NCI-H2171 treated with DMSO at 0.1 percent for 48 hours (cell line): ENCODE data around the gene ENTR1.

Experiments
- DNase-seq: peaks from one replicate; lab custom pipeline; 2025; lab: John Stamatoyannopoulos, UW

The ENTR1 gene

DNA sequence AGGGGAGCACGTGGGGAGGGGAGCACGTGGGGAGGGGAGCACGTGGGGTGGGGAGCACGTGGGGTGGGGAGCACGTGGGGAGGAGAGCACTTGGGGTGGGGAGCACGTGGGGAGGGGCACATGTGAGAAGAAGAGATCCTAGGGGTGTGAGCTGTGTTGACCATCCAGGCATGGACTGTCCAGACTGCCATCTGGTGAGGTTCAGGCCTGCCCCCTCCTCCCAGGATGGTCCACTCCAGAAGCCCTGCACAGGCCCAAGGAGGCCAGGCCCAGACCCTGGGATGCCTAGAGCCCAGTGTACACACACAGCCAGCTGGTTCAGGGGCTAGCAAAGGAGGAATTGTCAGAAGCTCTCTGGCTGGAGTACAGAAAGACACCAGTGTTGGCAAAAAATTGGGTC, 12.8 kb downstream of the ENTR1 start:
- no peak for DNase-seq

DNA sequence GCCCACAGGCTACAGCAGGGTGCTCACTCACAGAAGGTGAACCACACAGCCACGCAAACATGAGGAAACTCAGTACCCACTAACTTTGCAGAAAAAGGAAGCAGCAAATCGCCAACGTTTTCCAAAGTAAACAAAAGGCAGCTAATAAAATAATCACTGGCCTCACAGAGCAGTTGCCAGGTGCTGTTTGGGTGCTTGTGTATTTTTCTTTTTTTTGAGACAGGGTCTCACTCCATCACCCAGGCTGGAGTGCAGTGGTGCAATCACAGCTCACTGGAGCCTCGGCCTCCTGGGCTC, 14.2 kb downstream of the ENTR1 start:
- DNase-seq, result no peak

DNA sequence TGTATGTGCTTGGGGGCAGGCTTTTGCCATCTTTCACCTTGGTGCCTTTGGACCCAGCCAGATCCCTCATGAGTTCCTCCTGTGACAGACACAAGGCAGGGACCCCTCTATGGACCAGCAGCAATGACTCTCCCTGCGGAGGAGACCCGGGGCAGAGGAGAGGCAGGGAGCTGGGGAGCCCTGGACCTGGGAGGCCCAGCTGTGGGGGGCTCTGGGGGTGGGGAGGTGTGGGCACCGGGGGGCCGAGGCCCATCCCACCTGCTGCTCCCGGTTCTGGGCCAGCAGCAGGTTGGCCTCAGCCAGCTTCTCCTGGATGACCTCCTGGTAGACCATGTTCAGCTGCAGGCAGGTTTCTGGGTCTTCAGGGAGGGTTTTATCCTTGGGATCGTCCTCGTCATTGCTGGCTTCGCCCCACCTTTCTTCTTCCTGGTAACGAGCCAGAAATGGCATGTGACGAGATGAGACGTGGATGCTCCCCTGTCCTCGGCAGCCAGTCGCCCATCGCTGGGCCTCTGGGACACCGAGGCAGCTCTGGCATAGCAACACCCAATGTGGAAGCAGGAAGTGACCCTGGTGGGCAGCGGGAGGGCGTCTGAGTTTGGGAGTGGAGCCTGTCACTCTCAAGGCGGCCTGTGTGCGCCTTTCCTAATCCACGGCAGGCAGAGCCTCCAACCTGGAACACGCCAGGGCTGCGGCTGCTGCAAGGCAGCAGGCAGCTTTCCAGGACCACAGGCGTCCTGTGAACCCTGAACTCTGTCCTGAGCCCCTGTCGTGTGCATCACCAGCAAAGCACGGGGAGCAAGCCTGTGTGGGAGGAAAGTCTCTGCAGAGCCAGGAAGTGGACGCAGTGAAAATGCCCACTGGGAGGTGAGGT, 14.8 kb downstream of the ENTR1 start:
- DNase-seq, result no peak

DNA sequence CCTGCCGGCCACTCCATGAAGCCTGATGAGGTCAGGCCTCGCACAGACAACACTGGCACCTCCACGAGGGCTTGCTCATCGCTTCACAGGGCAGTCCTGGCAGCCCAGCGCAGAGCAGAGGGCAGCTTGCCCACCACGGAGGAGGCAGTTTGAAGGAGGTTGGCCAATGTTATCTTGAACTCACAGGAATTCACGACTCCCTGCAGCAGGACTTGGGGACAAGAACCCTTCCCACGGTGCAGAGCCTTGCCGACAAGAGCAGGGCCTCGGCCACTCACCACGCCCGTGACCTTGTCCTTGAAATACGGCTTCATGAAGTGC, 15.4 kb downstream of the ENTR1 start:
- no peak for DNase-seq

DNA sequence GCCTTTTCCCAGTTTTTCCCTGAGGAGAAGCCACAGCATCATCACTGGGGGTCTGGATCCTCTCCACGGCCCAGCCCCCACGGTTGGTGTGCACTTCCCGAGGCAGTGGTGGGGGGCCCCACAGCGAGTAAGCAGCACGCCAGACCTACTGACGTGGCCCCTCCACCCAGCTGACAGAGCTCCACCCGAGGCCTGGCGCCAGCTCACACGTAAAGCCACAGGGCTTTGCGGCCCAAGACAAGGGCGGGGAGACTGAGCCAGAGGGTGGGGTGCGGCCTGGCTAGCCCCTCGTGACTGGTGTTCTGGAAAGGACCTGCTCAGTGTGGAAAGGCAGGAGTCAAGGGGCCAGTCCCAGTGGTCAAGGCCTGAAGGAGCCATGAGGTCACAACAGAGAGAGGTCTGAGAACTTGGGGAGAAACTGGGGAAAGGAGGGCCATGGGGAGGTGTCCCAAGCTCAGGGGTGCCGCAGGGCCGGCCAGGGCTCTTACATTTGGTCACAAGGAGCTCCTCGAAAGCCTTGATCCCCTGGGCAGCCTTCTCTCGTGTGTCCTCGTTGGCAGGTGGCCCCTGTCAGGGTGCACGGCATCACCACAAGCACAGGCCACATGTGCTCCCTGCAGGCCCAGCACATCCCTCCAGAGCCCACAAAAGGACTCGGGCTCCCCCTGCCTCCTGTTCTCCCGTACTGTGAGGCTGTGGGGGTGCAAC, 15.9 kb downstream of the ENTR1 start:
- DNase-seq, result no peak

DNA sequence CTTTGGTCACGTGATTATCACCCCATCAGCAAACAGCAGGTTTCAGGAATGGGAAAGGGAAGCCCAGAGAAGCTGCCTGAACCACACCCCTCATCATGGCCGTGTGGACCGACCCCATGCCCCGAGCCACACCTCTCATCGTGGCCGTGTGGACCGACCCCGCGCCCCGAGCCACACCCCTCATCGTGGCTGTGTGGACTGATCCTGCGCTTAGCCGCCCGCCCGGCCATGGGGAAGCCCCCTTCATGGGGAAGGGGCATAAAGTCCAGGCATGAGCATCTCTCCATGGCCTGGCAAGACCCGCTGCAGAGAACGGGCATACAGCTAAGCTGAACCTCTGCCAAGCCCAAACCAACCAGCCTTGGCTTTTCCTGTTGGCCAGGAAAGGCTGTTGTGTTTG, 16.9 kb downstream of the ENTR1 start:
- no peak for DNase-seq

DNA sequence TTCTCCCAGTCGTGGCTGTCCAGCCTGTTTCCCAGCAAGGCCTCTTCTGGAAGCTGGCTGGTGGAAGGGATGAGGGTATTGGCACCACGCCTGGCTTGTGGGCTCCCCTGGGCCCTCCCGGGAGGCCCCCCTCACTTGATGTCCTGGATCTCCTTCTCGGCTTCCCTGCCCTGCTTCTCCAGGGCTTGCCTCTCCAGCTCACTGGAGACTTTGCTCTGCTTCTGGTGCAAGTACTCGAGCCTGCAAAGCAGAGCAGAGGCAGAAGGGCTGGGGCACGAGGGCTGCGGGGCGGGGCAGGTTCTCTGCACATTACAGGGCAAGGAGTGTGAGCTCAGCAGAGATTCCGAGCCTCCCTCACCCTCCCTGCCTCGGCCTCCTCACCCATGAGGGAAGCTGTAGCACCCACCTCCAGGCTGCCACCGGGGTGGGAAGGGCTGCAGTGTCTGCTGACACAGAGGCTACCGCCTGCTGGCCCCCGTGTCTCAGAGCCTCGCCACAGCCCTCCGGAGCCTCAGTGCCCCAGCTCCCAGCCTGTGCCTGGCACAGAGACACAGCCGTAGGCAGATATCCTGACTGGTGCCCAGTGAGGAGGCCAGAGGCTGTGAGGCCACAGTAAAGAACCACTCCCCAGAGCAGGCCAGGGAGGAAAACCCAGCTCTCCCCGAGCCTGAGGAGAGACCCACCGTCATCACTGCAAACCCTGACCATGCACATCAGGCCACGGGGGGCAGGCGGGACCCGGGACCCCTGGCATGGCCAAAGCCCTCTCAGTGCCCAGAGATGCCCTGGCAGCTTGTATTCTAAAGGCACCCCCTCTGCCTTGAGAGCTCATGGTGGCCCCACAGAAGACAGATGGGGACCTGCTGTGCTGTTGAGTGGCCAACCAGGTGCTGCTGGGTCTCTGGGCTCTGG, 17.6 kb downstream of the ENTR1 start:
- no peak for DNase-seq

DNA sequence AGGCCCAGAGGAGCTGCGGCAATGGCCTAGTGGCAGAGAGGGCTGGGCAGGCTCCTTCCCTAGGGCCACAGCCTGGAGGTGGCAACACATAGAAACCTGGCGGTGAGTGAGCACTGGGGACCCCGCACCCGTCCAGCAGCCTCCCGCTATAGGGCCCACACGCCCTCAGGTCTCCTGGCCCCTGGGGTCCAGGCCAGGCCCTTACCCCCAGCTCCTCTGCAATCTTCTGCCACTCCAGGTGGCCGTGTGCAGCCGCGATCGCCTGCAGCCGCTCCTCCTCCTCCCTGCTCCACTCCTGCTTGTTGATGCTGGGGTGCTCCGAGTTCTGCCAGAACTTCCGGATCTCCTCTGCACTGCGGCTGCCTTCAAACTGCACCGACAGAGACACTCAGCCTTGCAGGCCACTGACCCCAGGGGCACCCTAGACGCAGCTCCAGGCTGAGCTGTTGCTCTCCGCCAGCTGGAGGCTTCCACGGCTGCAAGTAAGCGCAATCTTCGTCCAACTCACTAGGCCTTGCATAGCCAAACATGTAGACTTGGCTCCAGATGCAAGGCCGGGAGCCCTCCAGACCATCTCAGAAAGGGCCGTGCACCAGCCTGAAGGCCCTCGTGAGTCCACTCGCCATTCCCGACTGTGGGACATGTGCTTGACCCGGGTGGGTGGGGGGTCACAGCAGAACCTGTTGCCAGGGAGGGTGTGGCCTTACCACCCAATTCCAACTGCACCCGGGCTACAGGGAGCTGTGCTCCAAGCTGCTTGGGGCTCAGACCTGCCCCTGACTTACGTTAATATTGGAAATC, 18.5 kb downstream of the ENTR1 start:
- no peak for DNase-seq

DNA sequence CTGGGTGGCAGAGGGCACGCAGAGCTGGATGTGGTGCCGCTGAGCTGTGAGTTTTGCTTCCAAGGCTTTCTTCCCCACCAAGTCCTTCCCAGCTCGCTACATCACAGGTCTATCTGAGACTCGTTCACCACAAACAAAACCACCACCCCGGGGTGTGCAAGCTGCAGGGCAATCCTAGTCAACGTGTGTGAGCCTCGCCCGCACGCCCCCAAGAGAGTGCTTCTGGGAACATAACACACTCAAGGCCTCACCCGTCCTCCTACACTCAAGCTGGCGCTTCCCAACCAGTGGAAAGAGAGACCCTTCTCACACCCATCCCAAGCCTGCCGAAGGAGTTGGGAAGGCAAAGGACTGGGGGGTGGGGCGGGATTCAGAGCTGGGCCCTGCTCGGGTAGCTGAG, 21.0 kb downstream of the ENTR1 start:
- no peak for DNase-seq

DNA sequence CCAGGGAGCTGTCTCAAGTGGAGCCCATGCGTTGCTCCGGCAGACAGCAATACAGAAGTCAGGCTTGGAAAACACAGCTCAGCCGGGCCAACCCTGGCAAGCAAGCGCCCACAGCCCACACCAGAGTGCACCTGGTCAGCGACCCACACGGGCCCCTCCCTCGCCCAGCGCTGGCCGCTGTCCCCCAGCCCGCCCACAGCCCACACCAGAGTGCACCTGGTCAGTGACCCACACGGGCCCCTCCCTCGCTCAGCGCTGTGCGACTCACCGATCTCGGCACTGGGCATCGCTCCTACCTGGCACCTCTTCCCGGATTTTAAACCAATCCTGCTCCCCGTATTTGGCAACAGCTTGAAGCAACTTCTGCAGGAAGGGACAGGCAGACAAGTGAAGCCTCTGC, 23.2 kb downstream of the ENTR1 start:
- DNase-seq, result no peak

DNA sequence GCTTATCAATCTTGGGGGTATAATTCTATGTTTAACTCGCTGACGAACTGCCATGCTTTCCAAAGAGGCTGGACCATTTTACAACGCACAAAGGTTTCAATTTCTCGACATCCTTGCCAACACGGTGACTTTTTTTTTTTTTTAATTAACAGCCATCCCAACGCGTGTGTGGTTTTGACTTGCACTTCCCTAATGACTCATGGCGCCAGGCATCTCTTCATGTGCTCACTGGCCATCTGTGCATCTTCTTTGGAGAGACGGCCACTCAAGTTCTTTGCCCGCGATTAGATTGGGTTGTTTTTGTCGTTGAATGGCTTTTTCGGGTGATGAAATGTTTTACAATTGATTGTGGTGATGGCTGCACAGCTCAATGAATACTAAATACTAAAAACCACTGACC, 24.4 kb downstream of the ENTR1 start:
- DNase-seq, result peak; percentile 98

DNA sequence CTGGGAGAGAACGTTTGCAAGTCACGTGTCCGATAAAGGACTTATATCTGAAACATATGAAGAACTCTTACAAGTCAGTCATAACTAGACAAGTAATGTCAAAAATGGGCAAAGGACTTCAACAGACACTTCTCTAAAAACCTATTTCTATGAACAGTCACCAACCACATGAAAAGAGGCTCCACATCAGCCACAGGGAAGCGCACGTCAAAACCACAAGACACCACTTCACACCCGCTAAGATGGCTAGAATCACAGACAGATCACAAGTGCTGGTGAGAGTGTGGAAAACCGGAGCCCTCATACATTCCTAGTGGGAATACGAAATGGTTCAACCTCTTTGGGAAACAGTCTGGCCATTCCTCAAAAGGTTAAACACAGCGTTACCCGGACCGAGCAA, 25.4 kb downstream of the ENTR1 start:
- DNase-seq, result no peak

DNA sequence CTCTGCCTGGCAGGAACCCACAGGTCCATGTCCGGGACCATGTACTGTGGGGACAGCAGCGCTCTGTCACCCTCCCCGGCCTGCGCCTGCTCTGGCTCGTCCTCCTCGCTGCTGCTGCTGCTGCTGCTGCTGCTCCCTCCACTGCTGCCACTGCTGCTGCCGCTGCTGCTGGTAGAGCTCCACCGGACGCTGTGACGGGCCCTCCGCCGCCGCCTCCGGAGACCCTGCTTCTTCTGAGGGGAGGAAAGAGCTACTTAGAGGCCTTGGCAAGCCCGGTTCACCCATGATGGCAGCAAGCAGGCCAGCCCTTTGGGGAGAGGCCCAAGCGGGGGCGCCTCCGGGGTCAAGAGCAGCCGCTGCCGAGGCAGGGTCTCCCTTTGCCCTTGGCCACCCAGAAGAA, 27.0 kb downstream of the ENTR1 start:
- DNase-seq, result no peak

DNA sequence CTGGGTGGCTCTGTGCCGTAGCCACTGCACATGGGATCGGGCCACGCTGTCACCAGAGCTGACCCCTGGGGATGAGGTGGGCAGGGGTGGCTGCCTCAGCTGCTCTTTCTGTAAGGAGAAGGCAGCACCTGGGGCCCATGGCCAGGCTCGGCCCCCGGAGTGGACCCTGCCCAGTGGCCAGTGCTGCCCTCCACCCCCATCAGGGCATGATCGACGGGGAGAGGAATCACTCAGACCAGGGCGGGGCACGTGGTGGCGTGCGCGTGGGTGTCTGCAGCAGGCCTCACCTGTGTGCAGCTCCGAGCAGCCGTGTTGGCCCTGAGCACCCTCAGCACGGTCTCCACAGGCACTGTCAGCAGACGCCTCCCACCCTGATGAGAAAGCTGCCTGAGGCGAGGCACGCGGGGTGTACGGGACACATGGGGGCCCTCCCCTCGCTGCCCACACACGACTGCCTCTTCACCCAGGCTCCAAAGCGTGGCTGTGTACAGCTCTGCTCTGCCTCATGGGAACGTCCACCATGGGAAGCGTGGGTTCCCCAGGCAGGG, 28.4 kb downstream of the ENTR1 start:
- no peak for DNase-seq

DNA sequence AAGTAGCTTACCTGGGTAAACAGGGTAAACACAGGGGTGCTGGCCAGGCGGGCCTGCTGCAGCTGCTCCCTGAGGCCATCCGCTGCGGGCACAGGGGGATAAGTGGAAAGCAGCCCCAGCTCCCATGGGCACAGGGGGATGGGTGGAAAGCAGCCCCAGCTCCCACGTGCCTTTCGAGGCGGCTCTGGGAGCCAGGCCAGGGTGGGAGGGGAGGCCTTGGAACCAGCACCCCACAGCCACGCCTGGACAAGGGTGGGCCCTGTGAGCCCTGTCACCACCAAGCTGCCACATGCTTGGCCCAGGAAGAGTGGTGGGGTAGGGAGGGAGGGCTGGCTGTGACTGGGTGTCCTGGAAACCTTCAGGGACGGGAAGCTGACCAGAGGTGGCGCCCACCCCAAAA, 29.1 kb downstream of the ENTR1 start:
- no peak for DNase-seq

DNA sequence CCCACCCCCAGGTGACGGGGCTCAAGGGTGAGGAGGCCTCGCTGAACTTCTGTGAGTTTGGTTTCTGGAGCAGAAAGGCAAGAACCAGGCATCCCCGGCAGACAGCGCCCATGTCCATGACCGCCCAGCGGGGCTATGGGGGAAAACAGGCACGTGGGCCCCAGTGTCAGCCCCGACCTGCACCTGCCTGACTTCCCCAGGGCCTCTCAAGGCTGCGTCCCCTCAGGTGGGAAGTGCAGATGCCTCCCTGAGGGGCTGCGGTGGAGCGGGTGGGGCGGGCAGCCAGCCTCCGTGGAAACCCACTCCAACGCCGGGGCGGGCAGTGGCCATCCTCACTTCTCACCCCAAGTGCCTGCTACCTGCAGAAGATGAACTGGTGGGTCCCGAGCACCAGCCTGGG, 30.0 kb downstream of the ENTR1 start:
- DNase-seq, result no peak

DNA sequence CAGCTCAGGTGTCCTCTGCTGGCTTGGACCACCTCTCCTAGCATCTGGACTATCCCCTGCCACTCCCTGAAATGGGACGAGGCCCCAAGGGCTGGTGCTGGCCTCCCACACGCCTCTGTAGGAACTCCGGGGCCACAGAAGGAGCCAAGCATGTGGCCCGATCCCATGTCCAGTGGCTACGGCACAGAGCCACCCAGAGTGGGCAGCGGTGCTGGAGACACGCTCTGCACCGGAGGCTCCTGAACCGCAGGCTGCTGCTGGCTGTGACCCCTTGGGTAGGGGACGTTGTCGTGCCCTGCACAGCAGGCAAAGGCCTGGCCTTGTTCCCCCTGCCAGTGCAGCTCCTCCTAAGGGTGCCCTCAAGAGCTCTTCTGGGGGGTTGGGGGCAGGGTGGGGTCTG, 30.5 kb downstream of the ENTR1 start:
- no peak for DNase-seq

DNA sequence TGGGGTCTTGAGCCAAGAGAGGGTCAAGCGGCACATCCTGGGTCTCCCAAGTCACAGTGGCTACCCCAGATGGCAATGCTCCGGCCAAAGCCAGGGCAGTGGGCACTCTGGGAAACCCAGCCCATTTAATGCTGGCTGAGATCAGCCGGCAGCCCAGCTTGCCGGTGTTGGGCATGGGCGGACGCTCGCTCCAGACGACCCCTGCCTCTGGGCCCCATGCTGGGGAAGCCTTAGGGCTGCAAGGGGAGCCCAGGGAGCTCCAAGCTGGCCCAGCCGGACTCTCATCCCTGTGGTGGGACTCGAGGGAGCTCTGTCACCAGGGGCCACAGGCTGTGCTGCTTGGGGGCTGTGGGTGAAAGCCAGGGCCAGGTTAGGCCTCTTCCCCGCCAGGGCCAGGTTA, 31.0 kb downstream of the ENTR1 start:
- DNase-seq, result no peak

DNA sequence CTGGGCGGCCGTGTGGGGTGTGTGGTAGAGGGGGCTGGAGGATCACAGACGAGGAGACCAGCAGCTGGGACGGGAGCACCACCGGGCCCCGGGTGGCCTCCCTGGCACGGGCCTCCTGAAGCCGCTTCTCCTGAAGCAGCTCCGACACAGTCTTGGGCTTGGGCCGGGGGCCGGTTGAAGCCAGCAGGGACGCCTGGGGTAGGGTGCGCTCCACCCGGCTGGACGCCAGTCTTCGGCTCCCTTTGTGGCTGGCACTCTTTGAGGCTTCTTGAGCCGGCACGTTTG, 31.5 kb downstream of the ENTR1 start:
- DNase-seq, result no peak

DNA sequence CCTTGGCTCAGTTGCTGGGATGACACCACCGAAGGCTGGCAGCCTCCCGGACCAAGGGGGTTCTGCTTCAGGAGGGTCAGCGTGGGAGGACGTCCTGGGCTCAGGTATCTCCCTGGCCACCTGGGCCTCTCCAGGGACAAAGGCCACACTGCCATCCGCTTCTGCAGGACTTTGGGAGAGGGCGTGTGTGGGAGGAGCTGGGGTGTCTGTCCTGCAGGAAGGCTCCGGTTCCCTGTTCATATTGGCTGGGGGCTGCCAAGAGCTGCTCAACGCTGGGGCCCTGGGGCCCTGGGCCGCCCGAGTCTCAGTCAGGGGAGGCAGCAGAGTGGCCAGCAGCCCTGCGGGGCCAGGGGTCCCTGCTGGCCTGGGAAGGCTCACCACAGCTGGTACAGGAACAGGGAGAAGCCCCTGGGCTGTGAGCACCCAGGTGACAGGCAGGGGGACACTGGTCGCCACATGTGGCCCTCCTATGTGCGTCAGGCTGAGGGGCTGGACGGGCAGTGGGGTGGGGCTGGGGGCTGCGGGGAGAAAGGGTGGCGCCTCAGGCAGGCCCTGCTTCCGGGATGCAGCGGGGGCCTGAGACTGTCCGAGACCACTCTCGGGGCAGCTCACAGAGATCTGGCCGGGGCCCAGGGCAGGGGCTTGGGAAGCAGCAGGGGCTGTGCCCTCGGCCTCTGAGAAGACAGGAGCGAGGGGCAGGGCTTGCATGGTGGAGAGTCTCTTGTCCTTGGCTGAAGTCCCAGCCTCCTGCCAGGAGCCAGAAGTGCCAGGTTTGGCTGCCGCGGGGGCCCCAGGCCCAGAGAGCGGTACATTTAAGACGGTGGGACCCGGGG, 32.0 kb downstream of the ENTR1 start:
- no peak for DNase-seq
